Uterus (tissue), 2 donors: ENCODE measurements around the gene GYG1.

Experiments used
- CTCF ChIP-seq, 4 experiments: fragments of 200-600 bp in 2 of 4; fragments of 450-650 bp in 2 of 4; sonication (generic) in 2 of 4; IDR thresholded peaks; one replicate each; pipeline ENCODE4 v1.5.1; 2016 to 2019; ENCODE audit warnings: antibody characterized with exemption in 4 of 4, mild to moderate bottlenecking in 2 of 4, moderate library complexity in 1 of 4
- POLR2A ChIP-seq, 2 donors: fragments of 450-650 bp; IDR thresholded peaks; one replicate each; pipeline ENCODE4 v1.6.1; 2016; ENCODE audit warnings: antibody characterized with exemption in 2 of 2, mild to moderate bottlenecking in 1 of 2, moderate library complexity in 1 of 2

- TF ChIP-seq CTCF (IDR thresholded peaks at IDR 0.05) (no peak), POLR2A (IDR thresholded peaks at IDR 0.05) (no peak)
Observed at GRCh38 chr3:149020196-149020838, 29.0 kb downstream of the GYG1 start.
